ENCODE data around the gene EFTUD2.

DNA sequence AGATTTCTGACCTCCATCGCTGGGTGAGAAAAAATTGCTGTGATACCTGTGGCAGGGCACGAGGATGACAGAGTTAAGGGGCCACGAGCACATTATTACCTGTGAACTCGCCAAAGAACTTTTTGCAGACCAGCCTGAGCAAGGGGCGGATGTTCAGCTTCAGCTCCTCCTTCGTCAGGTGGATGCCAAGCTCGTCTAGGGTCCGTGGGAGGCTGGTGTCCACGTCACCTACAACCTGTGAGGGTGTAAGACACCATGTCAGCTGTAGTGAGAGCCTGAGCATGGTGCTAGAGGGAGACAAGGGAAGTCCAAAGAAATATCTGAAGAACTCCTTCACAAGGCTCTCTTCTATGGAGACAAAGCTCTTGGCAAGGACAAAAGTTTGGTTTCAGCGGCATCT is 34.4 kb downstream of the EFTUD2 start:
- TF ChIP-seq EP300 (IDR thresholded peaks at IDR 0.05; ENCODE audit: borderline replicate concordance) (no peak), RAD21 (IDR thresholded peaks at IDR 0.05; ENCODE audit: low read depth) (no peak), EGR1 (IDR thresholded peaks at IDR 0.05) (no peak), CREB1 (IDR thresholded peaks at IDR 0.05; ENCODE audit: low read depth) (no peak), YY1 (IDR thresholded peaks at IDR 0.05; ENCODE audit: low read depth) (no peak)
- TF ChIP-seq, protein P1, sequence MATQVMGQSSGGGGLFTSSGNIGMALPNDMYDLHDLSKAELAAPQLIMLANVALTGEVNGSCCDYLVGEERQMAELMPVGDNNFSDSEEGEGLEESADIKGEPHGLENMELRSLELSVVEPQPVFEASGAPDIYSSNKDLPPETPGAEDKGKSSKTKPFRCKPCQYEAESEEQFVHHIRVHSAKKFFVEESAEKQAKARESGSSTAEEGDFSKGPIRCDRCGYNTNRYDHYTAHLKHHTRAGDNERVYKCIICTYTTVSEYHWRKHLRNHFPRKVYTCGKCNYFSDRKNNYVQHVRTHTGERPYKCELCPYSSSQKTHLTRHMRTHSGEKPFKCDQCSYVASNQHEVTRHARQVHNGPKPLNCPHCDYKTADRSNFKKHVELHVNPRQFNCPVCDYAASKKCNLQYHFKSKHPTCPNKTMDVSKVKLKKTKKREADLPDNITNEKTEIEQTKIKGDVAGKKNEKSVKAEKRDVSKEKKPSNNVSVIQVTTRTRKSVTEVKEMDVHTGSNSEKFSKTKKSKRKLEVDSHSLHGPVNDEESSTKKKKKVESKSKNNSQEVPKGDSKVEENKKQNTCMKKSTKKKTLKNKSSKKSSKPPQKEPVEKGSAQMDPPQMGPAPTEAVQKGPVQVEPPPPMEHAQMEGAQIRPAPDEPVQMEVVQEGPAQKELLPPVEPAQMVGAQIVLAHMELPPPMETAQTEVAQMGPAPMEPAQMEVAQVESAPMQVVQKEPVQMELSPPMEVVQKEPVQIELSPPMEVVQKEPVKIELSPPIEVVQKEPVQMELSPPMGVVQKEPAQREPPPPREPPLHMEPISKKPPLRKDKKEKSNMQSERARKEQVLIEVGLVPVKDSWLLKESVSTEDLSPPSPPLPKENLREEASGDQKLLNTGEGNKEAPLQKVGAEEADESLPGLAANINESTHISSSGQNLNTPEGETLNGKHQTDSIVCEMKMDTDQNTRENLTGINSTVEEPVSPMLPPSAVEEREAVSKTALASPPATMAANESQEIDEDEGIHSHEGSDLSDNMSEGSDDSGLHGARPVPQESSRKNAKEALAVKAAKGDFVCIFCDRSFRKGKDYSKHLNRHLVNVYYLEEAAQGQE (IDR thresholded peaks at IDR 0.05; ENCODE audit: low read depth), result no peak

All from Ishikawa (cell line).